GM12875 (cell line): ENCODE data around the gene GPR135.

Experiments used
- H3K4me3 ChIP-seq: one replicate; pipeline ENCODE4 v1.5.1; 2011; ENCODE audit warnings: low read depth, low read length, control low read depth
- CTCF ChIP-seq: IDR thresholded peaks from 2 replicates; pipeline ENCODE4 v1.5.1; 2011; ENCODE audit warnings: low read depth, mild to moderate bottlenecking, control low read depth, inconsistent platforms, low read length, moderate library complexity, borderline replicate concordance; ENCODE audit not compliant: insufficient read depth

GPR135 gene, protein sequence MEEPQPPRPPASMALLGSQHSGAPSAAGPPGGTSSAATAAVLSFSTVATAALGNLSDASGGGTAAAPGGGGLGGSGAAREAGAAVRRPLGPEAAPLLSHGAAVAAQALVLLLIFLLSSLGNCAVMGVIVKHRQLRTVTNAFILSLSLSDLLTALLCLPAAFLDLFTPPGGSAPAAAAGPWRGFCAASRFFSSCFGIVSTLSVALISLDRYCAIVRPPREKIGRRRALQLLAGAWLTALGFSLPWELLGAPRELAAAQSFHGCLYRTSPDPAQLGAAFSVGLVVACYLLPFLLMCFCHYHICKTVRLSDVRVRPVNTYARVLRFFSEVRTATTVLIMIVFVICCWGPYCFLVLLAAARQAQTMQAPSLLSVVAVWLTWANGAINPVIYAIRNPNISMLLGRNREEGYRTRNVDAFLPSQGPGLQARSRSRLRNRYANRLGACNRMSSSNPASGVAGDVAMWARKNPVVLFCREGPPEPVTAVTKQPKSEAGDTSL

DNA sequence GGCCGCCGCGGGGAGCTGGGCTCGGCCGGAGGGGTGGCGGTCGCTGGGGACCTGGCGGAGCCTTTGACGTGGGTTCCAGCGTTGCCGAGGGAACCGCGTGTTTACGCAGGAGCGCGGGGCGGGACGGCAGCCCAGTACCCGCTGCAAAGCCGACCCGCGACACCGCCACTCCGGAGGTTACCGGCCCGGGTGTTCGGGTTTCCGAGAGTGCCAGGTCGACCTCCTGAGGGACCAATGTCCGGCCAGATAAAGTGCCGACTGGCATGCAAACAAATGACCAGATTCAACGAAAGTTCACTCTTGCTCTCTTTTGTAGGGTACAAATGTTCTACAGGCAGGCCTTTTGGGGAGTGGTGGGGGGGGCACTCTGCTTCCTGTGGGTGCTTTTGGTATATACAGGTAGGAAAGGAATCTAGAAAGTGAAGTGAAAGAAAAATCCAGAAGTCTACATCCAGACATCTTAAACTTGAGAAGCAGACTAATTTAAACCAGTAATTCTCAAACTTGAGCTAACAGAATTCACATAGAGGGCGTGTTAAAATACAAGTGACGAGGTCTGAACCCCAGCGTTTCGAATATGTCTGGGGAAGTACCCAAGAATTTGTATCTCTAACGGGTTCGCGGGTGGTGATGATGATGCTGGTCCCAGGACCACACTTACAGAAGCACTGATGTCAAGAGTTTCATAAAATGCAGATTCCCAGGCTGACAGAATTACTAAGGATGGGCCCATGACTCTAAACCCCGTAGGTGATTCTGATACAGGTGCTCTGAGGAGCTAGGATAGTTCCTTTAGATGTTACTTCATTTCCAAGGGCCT is at the start of gene GPR135:
TSS of gene GPR135 (minus strand) at position 65 of the 820 bp plus-strand sequence. CDS start 154 bp downstream, outside the sequence.
- TF ChIP-seq CTCF, result no peak
- peak within 1 kb of the TSS; percentile 62 for H3K4me3 ChIP-seq

GRCh38 chr14:59511916-59512575 is 46.9 kb upstream of the GPR135 start:
- TF ChIP-seq CTCF, result peak; percentile 58; the same call in 1 of the 2 replicates

GRCh38 chr14:59510966-59511365 is 45.8 kb upstream of the GPR135 start:
- H3K4me3 ChIP-seq, result no peak overlapping the region
- no peak for TF ChIP-seq CTCF

More at GRCh38 chr14:59511916-59512575, 46.9 kb upstream of the GPR135 start:
- no peak overlapping the region for H3K4me3 ChIP-seq

- no peak for TF ChIP-seq CTCF
- H3K4me3 ChIP-seq, result no peak overlapping the region
Observed at GRCh38 chr14:59510001-59510400, 44.8 kb upstream of the GPR135 start.

- no peak for TF ChIP-seq CTCF
- H3K4me3 ChIP-seq, result no peak overlapping the region
Observed at GRCh38 chr14:59509101-59509500, 43.9 kb upstream of the GPR135 start.

DNA sequence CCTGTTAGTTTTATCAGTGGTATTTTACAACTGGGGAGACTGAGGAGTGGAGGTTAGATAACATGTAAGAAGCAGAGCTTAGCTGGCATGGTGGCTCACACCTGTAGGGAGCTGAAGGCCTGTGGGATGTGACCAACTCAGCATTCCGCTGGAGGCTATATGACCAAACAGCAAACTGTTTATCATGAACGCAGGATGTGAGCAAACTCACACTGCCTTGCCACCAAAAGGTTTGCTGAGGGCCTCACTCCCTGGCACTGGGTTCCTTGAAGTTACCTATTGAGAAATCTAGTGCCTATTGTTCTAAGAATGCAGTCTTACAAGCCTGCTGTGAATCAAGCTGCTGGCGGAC is 42.5 kb upstream of the GPR135 start:
- H3K4me3 ChIP-seq, result no peak overlapping the region
- TF ChIP-seq CTCF, result no peak
